ENCODE data around the gene TMEM95. TPM values are rescaled to one million over a fixed set of nuclear protein-coding genes. Genes with fewer than 3 reads are reported as not detected.
"Not testable (repeated sequence)": the region's sequence is repeated elsewhere in the genome, so short reads cannot be mapped to it uniquely, and the experiment has no call there.

Gene TMEM95
- total RNA-seq, 3 donors from 2014 or later (not counting 1 experiment from before 2014, with no cell fraction given) = not detected

- H3K36me3 ChIP-seq (ENCODE audit: control insufficient read depth, insufficient read depth, low read length) = no peaks in the 10 kb centered on the region
- TF ChIP-seq CTCF (IDR thresholded peaks at IDR 0.05) = no peak
- H3K4me3 ChIP-seq (ENCODE audit: low read length) = no peak overlapping the region
- intact Hi-C loops (cut with micrococcal nuclease) = no loop called here
- no peak overlapping the region for H3K27ac ChIP-seq (ENCODE audit: low read length)
- Mint-ChIP-seq H3K27ac (no peak overlapping the region), H3K27me3 (ENCODE audit: low read depth in 2 of 2) (no peaks in the 10 kb centered on the region), H3K4me3 (peak overlapping the region; percentile 25), H3K4me1 (peaks cover 35 to 52% of the 10 kb centered on the region in 2 donors), H3K36me3 (no peaks in the 10 kb centered on the region), H3K9me3 (no peaks in the 10 kb centered on the region)
- 38% methylated on average over 7 of the region's 7 CpGs for WGBS (ENCODE audit: insufficient coverage)
- ATAC-seq (no peak), DNase-seq (no peak)
- peaks cover 56% of the 10 kb centered on the region for H3K4me1 ChIP-seq (ENCODE audit: control insufficient read depth, insufficient read depth, low read length)
- H3K27me3 ChIP-seq (ENCODE audit: control insufficient read depth, insufficient read depth, low read length) = no peaks in the 10 kb centered on the region
- no peaks in the 10 kb centered on the region for H3K9me3 ChIP-seq (ENCODE audit: control insufficient read depth, insufficient read depth, low read length)
Observed at GRCh38 chr17:7332111-7332510, 22.8 kb upstream of the TMEM95 start.

- intact Hi-C loops (cut with micrococcal nuclease) = not testable (repeated sequence)
Observed at GRCh38 chr17:7332600-7333069, 22.3 kb upstream of the TMEM95 start.

GRCh38 chr17:7334938-7335538 lies 19.9 kb upstream of the TMEM95 start:
- no peak for DNase-seq
- no peaks in the 10 kb centered on the region for H3K27me3 Mint-ChIP-seq (ENCODE audit: low read depth in 2 of 2)
- H3K4me3 Mint-ChIP-seq = peak overlapping the region; percentile 71
- no peak for TF ChIP-seq CTCF (IDR thresholded peaks at IDR 0.05)
- no peaks in the 10 kb centered on the region for H3K9me3 Mint-ChIP-seq
- H3K9me3 ChIP-seq (ENCODE audit: control insufficient read depth, insufficient read depth, low read length) = no peaks in the 10 kb centered on the region
- 92% methylated on average over 3 of the region's 3 CpGs for WGBS (ENCODE audit: insufficient coverage)
- H3K27ac Mint-ChIP-seq = peak overlapping the region; percentile 85 to 91
- H3K4me1 ChIP-seq (ENCODE audit: control insufficient read depth, insufficient read depth, low read length) = peaks cover 69% of the 10 kb centered on the region
- H3K27me3 ChIP-seq (ENCODE audit: control insufficient read depth, insufficient read depth, low read length) = no peaks in the 10 kb centered on the region
- H3K4me1 Mint-ChIP-seq = peaks cover 31 to 48% of the 10 kb centered on the region in 2 donors
- peaks cover 17% of the 10 kb centered on the region for H3K36me3 ChIP-seq (ENCODE audit: control insufficient read depth, insufficient read depth, low read length)
- no peaks in the 10 kb centered on the region for H3K36me3 Mint-ChIP-seq
- intact Hi-C loops (cut with micrococcal nuclease) = no loop called here
- H3K4me3 ChIP-seq (ENCODE audit: low read length) = no peak overlapping the region
- no peak for ATAC-seq
- H3K27ac ChIP-seq (ENCODE audit: low read length) = peak overlapping the region; percentile 75

More at GRCh38 chr17:7332600-7333069, 22.3 kb upstream of the TMEM95 start:
- peaks cover 61% of the 10 kb centered on the region for H3K4me1 ChIP-seq (ENCODE audit: control insufficient read depth, insufficient read depth, low read length)
- not testable (repeated sequence) for H3K9me3 Mint-ChIP-seq; H3K27me3 ChIP-seq (ENCODE audit: control insufficient read depth, insufficient read depth, low read length); H3K27ac ChIP-seq (ENCODE audit: low read length); DNase-seq; H3K36me3 ChIP-seq (ENCODE audit: control insufficient read depth, insufficient read depth, low read length); H3K36me3 Mint-ChIP-seq; ATAC-seq; H3K9me3 ChIP-seq (ENCODE audit: control insufficient read depth, insufficient read depth, low read length); H3K27me3 Mint-ChIP-seq (ENCODE audit: low read depth in 2 of 2); H3K4me3 ChIP-seq (ENCODE audit: low read length); H3K27ac Mint-ChIP-seq
- peak overlapping the region; percentile 13 for H3K4me3 Mint-ChIP-seq
- H3K4me1 Mint-ChIP-seq = peaks cover 40 to 54% of the 10 kb centered on the region in 2 donors
- WGBS (ENCODE audit: insufficient coverage) = 45% methylated on average over 11 of the region's 14 CpGs

- Mint-ChIP-seq H3K27ac (peak overlapping the region; percentile 85 to 91), H3K4me1 (peaks cover 28 to 40% of the 10 kb centered on the region in 2 donors), H3K4me3 (peak overlapping the region; percentile 92)
- H3K27me3 Mint-ChIP-seq (ENCODE audit: low read depth in 2 of 2); ATAC-seq; DNase-seq; H3K27me3 ChIP-seq (ENCODE audit: control insufficient read depth, insufficient read depth, low read length); H3K36me3 Mint-ChIP-seq; H3K9me3 Mint-ChIP-seq; H3K9me3 ChIP-seq (ENCODE audit: control insufficient read depth, insufficient read depth, low read length); intact Hi-C loops (cut with micrococcal nuclease): not testable (repeated sequence)
- Histone ChIP-seq H3K27ac (ENCODE audit: low read length) (peak overlapping the region; percentile 75), H3K4me3 (ENCODE audit: low read length) (peak overlapping the region; percentile 87), H3K36me3 (ENCODE audit: control insufficient read depth, insufficient read depth, low read length) (peaks cover 22% of the 10 kb centered on the region), H3K4me1 (ENCODE audit: control insufficient read depth, insufficient read depth, low read length) (peaks cover 62% of the 10 kb centered on the region)
- WGBS (ENCODE audit: insufficient coverage) = 79% methylated on average over 13 of the region's 13 CpGs
Observed at GRCh38 chr17:7335765-7336164, 19.2 kb upstream of the TMEM95 start.

Measured in natural killer cell (primary cell).